ENCODE data around the gene PDX1. TPM values are rescaled to one million over a fixed set of nuclear protein-coding genes. Genes with fewer than 3 reads are reported as not detected.
A peak's percentile ranks its signal among the peaks of the same experiment; 100 is the strongest.
"Not testable (repeated sequence)": the region's sequence is repeated elsewhere in the genome, so short reads cannot be mapped to it uniquely, and the experiment has no call there.

Gene PDX1
- total RNA-seq, 1 experiment from 2014 or later = not detected

GRCh38 chr13:27956576-27957300 is 36.9 kb downstream of the PDX1 start:
- DNase-seq (ENCODE audit: low read depth) = no peak

DNA sequence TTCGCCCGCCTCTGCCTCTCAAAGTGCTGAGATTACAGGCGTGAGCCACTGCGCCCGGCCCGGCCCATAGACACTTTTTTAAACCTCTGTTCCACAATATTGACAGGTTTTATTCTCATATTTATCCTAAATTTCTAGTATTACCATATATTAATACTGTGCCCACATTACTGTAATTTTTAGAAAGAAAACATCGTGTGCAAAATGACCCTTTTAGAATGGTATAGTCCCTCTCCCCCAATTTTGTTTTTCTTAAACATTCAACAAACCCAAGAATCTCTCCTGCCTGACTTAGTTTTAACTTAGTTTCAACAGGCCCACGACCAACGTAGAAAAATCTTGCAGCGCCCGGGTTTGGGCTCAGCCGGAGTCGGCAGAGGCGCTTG is 40.2 kb downstream of the PDX1 start:
- DNase-seq (ENCODE audit: low read depth) = no peak

GRCh38 chr13:27960362-27961226 is 40.8 kb downstream of the PDX1 start:
- DNase-seq (ENCODE audit: low read depth) = peak; percentile 23

- DNase-seq (ENCODE audit: low read depth) = no peak
Observed at GRCh38 chr13:27961227-27962085, 41.7 kb downstream of the PDX1 start.

GRCh38 chr13:27962128-27962841 is 42.5 kb downstream of the PDX1 start:
- no peak for DNase-seq (ENCODE audit: low read depth)

DNA sequence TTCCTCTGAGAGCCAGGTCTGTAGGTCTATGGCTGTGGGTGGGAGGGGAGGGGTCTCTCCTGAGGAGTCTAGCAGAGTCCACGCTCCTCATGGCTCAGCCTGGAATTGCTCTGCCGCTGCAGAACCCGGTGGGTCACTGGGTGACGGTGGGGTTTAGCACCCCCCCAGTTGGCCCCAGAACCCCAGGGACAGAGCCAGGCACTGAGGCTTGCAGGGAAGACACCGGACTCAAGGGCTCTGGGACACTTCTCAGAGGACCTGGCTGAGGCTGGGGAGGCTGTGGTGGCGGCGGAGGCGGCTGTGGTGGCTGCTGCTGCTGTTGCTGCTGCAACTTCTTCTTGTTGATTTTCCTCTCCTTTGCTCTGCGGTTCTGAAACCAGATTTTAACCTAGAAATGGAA is 43.2 kb downstream of the PDX1 start:
- DNase-seq (ENCODE audit: low read depth) = no peak

- DNase-seq (ENCODE audit: low read depth) = no peak
Observed at GRCh38 chr13:27963491-27963890, 43.7 kb downstream of the PDX1 start.

GRCh38 chr13:27964206-27964605 is 44.4 kb downstream of the PDX1 start:
- DNase-seq (ENCODE audit: low read depth) = not testable (repeated sequence)

- DNase-seq (ENCODE audit: low read depth) = no peak
Observed at GRCh38 chr13:27964741-27965323, 45.0 kb downstream of the PDX1 start.

DNA sequence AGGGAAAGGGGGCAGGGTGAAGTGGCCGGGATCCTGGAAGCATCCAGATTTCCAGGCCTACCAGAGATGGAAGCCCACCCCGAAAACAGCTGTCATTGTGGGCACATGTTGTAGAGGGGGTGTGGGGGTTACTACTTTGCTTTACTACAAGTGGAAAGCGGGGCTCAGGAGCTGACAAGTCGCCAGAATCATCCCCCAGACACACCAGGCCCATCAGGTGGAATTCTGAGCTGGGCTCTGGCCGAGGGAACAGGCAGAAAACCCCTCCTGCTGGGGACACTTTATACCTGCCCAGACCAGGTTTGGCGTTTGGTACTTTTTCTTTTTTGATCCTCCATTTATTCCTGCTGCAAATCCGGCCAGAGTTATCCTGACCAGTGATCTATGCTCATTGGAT is 45.5 kb downstream of the PDX1 start:
- no peak for DNase-seq (ENCODE audit: low read depth)

DNA sequence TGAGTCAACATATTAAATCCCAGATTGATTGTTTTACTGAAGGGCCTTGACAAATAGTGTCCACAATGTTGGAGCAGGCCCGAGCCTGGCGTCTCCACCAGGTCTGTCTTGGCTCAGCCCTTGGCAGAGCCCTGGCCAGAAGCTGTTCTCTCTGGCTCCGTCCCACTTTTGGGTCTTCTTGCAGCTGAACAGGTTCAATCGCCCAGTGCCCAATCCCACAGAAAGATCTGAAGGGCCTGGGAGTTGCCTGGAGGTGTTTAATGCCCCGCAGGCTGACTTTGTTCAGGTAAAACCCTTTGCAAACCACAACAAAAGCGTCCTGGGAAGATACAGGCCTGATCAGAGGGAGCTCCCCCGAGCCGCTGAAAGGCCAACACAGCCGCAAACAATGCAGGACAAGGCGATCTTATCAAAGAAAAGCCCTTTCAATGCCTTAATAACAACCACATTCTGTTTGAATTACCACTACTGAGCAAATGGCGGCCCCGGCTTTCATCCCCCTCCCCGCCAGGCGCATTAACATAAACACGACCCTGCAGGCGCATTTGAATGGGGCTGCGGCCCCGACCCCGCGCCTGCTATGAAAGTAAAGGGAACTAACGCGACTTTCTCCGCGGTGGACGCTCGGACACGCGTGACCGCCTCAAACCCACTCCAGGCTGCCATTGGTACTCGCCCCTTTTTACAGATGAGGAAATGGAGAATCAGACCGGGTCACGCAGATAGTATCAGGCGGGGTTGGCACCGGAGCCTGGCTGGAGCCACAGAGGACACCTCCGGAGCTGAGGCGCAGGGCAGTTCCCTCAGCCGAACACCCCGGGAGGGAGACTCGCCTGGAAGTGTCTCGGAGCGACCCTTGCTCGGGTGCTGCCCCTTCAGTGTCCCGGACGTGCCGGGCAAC is 46.2 kb downstream of the PDX1 start:
- no peak for DNase-seq (ENCODE audit: low read depth)

GRCh38 chr13:27966641-27967202 is 46.9 kb downstream of the PDX1 start:
- DNase-seq (ENCODE audit: low read depth) = no peak

- no peak for DNase-seq (ENCODE audit: low read depth)
Observed at GRCh38 chr13:27967203-27967735, 47.5 kb downstream of the PDX1 start.

GRCh38 chr13:27967736-27968315 is 48.0 kb downstream of the PDX1 start:
- no peak for DNase-seq (ENCODE audit: low read depth)

- no peak for DNase-seq (ENCODE audit: low read depth)
Observed at GRCh38 chr13:27968316-27969081, 48.7 kb downstream of the PDX1 start.

GRCh38 chr13:27969082-27969865 is 49.5 kb downstream of the PDX1 start, which contains the start of gene CDX2:
Gene CDX2 (minus strand): TSS chr13:27969315. CDS start chr13:27969006, 309 bp downstream.
- no peak for DNase-seq (ENCODE audit: low read depth)

- DNase-seq (ENCODE audit: low read depth) = no peak
Observed at GRCh38 chr13:27969866-27970229, 50.0 kb downstream of the PDX1 start.
